ENCODE measurements around the gene PACS1.

PACS1 gene

DNA sequence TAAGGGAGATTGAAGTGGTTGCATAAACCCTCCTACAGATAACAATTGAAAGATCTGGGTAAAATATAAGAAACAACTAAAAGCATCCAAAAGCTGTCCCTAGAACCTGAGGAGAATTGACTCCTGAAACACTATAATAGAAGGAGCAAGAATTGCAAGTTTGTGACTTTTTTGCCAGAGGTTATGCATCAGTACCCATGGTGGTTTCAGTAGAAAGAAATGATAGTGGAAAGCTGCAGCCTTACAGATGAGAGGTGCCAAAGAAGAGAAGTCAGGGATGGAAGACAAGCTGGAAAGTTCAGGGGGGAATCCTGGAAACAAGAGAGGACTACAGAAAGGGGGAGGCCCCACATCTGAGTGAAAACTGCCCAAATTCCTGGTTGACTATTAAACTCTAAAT, 80.7 kb downstream of the PACS1 start:
- TF ChIP-seq, protein P1, sequence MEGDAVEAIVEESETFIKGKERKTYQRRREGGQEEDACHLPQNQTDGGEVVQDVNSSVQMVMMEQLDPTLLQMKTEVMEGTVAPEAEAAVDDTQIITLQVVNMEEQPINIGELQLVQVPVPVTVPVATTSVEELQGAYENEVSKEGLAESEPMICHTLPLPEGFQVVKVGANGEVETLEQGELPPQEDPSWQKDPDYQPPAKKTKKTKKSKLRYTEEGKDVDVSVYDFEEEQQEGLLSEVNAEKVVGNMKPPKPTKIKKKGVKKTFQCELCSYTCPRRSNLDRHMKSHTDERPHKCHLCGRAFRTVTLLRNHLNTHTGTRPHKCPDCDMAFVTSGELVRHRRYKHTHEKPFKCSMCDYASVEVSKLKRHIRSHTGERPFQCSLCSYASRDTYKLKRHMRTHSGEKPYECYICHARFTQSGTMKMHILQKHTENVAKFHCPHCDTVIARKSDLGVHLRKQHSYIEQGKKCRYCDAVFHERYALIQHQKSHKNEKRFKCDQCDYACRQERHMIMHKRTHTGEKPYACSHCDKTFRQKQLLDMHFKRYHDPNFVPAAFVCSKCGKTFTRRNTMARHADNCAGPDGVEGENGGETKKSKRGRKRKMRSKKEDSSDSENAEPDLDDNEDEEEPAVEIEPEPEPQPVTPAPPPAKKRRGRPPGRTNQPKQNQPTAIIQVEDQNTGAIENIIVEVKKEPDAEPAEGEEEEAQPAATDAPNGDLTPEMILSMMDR (IDR thresholded peaks at IDR 0.05; ENCODE audit: borderline replicate concordance, control extremely low read depth, extremely low read depth, insufficient read depth, missing control alignments), result no peak
- in situ Hi-C loops (cut with MboI; ENCODE audit: low sequenced_read_pairs, unreplicated experiment), result no loop called here

DNA sequence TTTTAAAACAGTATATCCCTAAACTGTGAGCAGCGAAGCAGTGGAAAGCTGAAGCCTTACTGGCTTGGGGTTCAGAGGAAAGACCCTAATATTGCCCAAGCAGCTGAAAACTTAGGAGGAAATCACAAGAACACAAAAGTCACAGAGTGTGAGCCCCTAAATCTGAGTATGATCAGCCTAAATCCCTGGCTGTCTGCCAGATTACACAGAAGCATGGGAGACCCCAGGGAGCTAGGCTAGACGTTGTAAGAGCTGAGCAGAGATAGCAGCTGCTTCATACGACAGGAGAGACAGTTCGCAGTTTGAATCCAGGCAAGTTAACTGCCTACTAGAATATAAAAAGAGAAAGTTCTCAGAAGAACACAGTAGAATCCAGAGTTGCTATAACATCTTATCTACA, 81.2 kb downstream of the PACS1 start:
- TF ChIP-seq, protein P1 (IDR thresholded peaks at IDR 0.05; ENCODE audit: borderline replicate concordance, control extremely low read depth, extremely low read depth, insufficient read depth, missing control alignments), result no peak
- in situ Hi-C loops (cut with MboI; ENCODE audit: low sequenced_read_pairs, unreplicated experiment), result no loop called here
- DNase-seq (ENCODE audit: low spot score), result no peak

More for the DNA sequence above, 80.7 kb downstream of the PACS1 start:
- DNase-seq (ENCODE audit: low spot score), result no peak

DNA sequence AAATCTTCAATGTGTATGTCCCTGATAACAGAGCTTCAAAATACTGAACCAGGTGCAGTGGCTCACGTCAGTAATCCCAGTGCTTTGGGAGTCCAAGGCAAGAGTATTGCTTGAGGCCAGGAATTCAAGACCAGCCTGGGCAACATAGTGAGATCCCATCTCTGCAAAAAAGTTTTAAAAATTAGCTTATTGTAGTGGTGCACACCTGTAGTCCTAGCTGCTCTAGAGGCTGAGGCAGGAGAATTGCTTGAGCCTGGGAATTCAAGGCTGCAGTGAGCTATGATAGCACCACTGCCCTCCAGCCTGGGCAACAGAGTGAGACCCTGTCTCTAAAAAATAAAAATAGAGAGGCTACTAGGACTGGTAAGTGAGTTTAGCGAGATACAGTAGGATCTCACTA, 84.0 kb downstream of the PACS1 start:
- TF ChIP-seq, protein P1 (IDR thresholded peaks at IDR 0.05; ENCODE audit: borderline replicate concordance, control extremely low read depth, extremely low read depth, insufficient read depth, missing control alignments), result no peak
- no peak for DNase-seq (ENCODE audit: low spot score)
- in situ Hi-C loops (cut with MboI; ENCODE audit: low sequenced_read_pairs, unreplicated experiment), result no loop called here

DNA sequence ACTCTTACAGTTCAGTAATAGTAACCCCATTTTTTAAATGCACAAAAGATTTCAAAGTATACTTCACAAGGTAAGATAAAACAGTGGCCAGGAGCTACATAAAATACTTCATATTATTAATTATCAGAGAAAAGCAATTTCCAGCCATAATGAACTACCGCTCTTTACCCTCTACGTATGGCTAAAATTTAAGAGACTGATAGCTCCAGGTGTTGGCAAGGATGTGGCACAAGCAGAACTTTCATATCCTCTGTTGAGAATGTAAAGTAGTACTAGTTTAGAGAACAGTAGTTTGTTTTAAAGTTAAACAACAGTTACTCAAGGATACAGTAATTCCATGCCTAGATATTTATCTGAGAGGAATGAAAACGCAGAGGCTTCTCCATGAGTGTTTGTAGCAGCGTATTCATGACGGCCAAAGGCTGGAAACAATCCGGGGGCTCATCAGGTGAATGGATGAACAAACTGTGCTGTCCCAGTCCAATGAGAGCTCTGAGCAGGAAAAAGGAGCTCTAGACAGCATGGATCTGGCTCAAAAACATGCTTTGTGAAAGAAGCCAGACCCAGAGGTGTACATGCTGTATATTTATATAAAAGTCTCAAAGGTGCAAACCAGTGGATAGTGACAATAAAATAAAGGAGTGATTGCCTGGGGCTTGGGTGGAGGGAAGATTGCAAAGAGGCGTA, 85.5 kb downstream of the PACS1 start:
- TF ChIP-seq, protein P1 (IDR thresholded peaks at IDR 0.05; ENCODE audit: borderline replicate concordance, control extremely low read depth, extremely low read depth, insufficient read depth, missing control alignments), result no peak
- in situ Hi-C loops (cut with MboI; ENCODE audit: low sequenced_read_pairs, unreplicated experiment), result no loop called here
- DNase-seq (ENCODE audit: low spot score), result no peak

DNA sequence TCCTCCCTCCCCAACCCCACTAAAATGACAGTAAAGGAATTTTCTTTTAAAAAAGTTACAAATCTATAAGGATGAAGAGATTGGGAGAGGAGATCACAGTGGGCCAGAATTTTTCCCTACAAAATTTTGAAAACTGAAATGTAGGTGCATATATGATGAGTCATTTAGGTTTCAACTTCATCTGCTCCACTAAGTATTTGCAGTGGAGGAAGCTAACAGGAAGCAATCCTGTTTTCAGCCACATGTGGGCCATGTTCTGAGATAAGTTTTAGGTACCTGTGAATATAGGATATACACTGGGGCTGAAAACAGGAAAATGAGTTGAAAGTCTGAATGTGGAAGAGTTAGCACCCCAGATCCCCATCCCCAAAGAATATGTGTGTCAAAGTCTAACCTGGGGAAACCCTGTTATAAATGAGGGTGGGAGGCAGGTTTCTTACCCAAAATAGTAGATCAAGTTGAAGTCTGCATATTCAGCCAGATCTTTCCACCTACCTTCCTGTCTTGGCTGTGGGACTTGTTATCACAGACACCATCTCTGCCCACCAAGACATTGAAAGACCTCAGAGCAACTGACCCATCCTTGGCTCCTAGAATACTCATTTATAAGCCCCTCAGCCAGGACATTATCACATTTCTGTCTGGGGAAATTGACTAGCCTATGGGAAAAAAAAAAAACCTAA, 87.3 kb downstream of the PACS1 start:
- TF ChIP-seq, protein P1 (IDR thresholded peaks at IDR 0.05; ENCODE audit: borderline replicate concordance, control extremely low read depth, extremely low read depth, insufficient read depth, missing control alignments), result no peak
- peak; percentile 42 for DNase-seq (ENCODE audit: low spot score)
- in situ Hi-C loops (cut with MboI; ENCODE audit: low sequenced_read_pairs, unreplicated experiment), result no loop called here

DNA sequence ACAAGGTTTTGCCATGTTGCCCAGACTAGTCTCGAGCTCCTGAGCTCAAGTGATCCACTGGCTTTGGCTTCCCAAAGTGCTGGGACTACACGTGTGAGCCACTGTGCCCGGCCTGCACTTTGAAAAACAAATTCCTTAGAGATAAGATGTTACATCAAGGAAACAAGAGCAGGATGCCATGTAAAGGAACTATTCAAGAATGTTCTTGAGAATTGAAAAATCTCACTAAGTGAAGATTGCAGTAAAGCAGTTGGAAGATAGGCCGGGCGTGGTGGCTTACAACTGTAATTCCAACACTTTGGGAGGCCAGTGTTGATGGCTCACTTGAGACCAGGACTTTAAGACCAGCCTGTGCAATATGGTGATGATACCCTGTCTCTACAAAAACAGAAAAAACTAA, 88.1 kb downstream of the PACS1 start:
- TF ChIP-seq, protein P1 (IDR thresholded peaks at IDR 0.05; ENCODE audit: borderline replicate concordance, control extremely low read depth, extremely low read depth, insufficient read depth, missing control alignments), result no peak
- DNase-seq (ENCODE audit: low spot score), result no peak
- in situ Hi-C loops (cut with MboI; ENCODE audit: low sequenced_read_pairs, unreplicated experiment), result no loop called here

All from GM13976 (cell line).